ENCODE results near the gene PRR33.
"Not testable (repeated sequence)": the region's sequence is repeated elsewhere in the genome, so short reads cannot be mapped to it uniquely, and the experiment has no call there.

The PRR33 gene

DNA sequence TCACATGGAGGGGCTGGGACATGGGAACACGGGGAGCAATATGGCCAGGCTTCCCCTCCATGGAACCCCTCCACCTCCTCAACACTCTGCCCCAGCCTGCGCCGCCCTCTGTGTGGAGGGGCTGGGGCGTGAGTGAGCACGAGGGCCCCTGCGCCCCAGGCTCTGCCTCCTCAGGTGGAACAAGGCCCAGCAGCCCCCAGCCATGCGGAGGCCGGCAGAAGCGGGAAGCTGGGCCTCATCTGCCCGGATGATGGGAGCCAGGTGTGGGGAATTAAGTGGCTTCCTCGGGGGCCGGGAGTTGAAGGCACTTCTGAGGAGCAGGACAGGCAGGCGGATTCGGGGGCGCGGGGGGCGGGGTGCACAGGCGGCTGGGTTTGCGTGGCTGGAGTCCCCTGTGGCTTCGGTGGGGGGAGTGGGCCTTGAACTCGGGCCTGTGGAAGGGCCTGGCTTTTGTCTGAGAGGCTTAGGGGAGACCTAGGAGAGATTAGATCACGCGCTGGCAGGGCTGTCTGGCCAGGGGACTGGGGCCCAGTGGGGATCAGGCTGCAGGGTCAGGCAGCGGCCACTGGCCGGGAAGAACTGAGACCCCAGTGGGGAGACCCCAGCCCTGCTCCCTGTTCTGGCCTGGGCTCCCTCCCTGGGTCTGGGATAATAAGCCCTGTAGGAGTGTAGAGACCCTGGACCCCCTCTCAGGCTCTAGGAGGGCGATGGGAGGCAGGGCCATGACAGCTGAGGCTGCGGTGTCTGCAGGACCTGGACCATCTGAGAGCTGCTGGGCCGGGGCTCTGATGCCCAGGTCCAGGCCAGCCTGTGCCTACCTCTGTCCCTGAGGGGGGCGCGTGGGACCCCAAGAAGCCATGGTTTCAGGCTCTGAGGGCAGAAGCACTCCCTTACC lies 13.3 kb downstream of the PRR33 start:
- DNase-seq: no peak
- H3K4me3 ChIP-seq (ENCODE audit: low read depth, low read length): no peak overlapping the region
- TF ChIP-seq, protein P1, sequence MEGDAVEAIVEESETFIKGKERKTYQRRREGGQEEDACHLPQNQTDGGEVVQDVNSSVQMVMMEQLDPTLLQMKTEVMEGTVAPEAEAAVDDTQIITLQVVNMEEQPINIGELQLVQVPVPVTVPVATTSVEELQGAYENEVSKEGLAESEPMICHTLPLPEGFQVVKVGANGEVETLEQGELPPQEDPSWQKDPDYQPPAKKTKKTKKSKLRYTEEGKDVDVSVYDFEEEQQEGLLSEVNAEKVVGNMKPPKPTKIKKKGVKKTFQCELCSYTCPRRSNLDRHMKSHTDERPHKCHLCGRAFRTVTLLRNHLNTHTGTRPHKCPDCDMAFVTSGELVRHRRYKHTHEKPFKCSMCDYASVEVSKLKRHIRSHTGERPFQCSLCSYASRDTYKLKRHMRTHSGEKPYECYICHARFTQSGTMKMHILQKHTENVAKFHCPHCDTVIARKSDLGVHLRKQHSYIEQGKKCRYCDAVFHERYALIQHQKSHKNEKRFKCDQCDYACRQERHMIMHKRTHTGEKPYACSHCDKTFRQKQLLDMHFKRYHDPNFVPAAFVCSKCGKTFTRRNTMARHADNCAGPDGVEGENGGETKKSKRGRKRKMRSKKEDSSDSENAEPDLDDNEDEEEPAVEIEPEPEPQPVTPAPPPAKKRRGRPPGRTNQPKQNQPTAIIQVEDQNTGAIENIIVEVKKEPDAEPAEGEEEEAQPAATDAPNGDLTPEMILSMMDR (IDR thresholded peaks at IDR 0.05; ENCODE audit: low read depth, low read length): no peak
- no peaks in the 10 kb centered on the region for H3K36me3 ChIP-seq
- no peaks in the 10 kb centered on the region for H3K9me3 ChIP-seq (ENCODE audit: severe bottlenecking)
- H3K27ac ChIP-seq: no peak overlapping the region
- H3K27me3 ChIP-seq (ENCODE audit: insufficient read depth, low read depth, severe bottlenecking): peaks cover 71% of the 10 kb centered on the region

DNA sequence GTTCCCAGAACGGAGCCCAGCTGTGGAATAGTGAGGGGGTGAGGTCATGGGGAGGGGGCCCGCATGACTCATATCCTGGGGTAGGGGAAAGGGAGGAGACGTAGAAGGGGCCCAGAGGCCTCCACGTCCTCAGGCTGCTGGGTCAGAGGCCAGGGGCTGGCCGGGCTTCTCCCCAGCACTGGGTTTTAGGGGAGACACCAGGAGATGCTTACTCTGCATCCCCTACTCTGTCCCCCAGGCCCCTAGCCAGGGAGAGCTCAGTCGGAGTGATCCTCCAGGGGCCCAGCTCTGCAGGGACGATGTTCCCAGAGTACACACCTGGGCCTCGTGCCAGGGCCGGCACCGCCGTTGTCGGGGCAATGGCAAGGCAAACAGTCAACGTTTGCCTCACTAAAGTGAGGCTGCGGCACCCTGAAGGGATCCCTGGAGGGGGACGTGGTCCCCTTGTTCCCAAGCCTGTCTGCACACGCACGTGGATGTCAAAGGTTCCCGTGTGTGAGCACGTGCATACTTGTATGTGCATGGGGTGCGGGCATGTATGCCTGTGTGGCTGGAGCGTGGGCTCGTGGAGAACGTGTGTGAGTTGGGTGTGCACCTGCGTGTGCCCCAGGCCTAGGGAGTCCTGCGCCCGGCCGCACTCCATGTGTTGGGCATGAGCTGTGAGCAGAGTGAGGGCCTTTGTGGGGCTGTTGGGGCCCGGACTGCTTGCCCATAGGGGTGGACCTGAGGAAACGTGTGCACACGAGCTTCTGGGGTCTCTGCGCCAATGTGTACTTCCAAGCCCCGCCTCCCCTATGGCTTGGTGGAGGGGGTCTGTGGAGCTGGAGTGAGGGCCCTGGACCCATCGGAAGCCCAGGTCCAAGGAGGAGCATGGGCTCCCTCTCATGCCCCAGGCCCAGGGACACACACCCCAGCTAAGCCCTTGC lies 14.2 kb downstream of the PRR33 start:
- H3K4me3 ChIP-seq (ENCODE audit: low read depth, low read length): no peak overlapping the region
- TF ChIP-seq, protein P1 (IDR thresholded peaks at IDR 0.05; ENCODE audit: low read depth, low read length): no peak
- no peak overlapping the region for H3K27ac ChIP-seq
- no peaks in the 10 kb centered on the region for H3K36me3 ChIP-seq
- DNase-seq: no peak
- no peaks in the 10 kb centered on the region for H3K9me3 ChIP-seq (ENCODE audit: severe bottlenecking)
- peaks cover 68% of the 10 kb centered on the region for H3K27me3 ChIP-seq (ENCODE audit: insufficient read depth, low read depth, severe bottlenecking)

DNA sequence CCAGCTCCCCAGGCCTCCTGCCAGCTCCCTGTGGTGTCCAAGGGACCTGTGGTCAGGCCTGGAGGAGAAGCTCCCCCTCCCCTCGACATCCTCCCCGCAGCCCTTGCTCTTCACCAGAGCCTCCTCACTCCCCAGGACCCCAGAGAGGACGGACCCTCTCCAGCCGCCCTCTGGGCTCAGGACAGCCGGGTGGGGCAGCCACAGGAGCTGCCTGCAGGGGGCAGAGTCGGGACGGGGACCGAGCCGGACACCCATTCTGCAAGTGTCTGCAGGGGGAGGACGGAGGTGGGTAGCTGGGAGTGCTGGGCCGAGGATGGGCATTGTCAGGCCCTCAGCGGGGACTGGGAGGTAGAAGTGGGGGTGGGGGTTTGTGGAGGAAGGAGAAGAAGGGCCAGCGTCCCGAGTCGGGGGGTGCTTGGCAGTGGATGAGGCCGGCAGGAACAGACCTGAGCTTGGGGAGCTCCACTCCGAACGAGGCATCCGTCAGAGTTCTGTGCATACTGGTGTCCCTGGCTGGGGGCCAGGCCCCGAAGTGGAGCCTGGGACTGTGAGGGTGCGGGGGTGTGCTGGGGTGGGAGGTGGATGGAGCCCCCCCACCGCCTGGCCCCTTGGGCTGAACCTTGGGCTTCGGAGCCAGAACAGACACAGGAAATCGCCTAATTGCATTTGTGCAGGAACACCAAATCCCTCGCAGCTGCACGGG lies 15.2 kb downstream of the PRR33 start:
- Histone ChIP-seq H3K27me3 (ENCODE audit: insufficient read depth, low read depth, severe bottlenecking) (peaks cover 59% of the 10 kb centered on the region), H3K9me3 (ENCODE audit: severe bottlenecking) (no peaks in the 10 kb centered on the region), H3K27ac (no peak overlapping the region), H3K36me3 (no peaks in the 10 kb centered on the region), H3K4me3 (ENCODE audit: low read depth, low read length) (no peak overlapping the region)
- DNase-seq: peak; percentile 58
- TF ChIP-seq, protein P1 (IDR thresholded peaks at IDR 0.05; ENCODE audit: low read depth, low read length): peak; percentile 74

DNA sequence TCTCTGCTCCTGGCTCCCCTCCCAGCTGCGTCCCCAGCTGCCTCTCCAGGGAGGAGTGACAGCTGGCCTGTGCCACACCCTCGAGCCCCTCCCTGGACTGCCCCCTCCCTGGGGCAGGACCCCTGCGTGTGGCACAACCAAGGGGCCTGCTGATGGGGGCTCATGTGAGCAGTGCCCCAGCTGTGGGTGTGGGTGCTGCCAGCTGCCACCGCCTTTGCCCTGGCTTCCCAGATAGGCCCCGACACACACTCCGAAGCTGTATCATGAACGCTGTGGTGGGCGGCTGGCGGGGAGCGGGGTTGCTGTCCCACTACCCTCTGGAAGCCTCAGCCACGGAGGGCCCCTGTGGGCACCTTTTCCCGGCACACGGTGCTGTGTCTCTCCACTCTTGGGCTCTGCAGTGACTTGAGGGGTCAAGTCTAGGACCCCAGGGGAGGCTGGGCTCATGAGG lies 15.8 kb downstream of the PRR33 start:
- H3K27me3 ChIP-seq (ENCODE audit: insufficient read depth, low read depth, severe bottlenecking): peaks cover 58% of the 10 kb centered on the region
- H3K36me3 ChIP-seq; H3K27ac ChIP-seq; H3K9me3 ChIP-seq (ENCODE audit: severe bottlenecking); DNase-seq; H3K4me3 ChIP-seq (ENCODE audit: low read depth, low read length): not testable (repeated sequence)

DNA sequence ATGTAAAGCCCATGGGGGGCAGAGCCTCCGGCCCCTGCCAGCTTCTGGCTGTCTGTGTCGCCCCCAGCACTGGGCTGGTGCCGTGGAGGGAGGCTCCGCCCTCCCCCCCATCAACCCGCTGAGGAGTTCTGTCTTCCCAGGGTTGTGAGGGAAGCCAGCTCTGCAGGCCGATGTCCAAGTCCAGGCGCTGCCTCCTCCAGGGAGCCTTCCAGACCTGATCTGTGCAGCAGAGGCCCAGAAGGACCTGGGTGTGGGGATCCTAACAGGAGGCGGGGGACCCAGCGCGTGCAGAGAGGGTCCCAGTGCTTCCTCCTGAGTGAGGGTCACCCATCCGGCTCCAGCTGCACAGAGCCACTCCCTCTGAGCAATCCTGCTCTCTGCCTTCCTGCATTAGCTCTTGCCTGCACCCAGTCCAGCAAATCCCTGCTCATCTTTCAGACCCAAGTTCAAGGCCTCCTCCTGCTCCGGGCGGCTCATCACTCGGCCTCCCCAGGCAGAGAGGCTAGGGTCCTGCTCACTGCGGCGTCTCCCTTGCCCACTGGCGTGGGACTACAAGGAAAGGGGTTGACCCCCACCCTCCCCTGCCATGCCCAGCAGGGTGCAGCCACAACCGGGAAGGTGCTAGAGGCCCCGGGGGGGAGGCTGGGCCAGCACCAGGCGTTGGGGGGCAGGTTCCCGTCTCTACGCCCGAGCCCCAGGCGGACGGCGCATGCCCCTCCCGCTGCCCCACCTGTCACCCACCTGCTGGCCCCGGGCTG lies 16.4 kb downstream of the PRR33 start:
- H3K9me3 ChIP-seq (ENCODE audit: severe bottlenecking): no peaks in the 10 kb centered on the region
- DNase-seq: no peak
- no peaks in the 10 kb centered on the region for H3K36me3 ChIP-seq
- peaks cover 58% of the 10 kb centered on the region for H3K27me3 ChIP-seq (ENCODE audit: insufficient read depth, low read depth, severe bottlenecking)
- H3K4me3 ChIP-seq (ENCODE audit: low read depth, low read length): no peak overlapping the region
- TF ChIP-seq, protein P1 (IDR thresholded peaks at IDR 0.05; ENCODE audit: low read depth, low read length): no peak
- no peak overlapping the region for H3K27ac ChIP-seq

DNA sequence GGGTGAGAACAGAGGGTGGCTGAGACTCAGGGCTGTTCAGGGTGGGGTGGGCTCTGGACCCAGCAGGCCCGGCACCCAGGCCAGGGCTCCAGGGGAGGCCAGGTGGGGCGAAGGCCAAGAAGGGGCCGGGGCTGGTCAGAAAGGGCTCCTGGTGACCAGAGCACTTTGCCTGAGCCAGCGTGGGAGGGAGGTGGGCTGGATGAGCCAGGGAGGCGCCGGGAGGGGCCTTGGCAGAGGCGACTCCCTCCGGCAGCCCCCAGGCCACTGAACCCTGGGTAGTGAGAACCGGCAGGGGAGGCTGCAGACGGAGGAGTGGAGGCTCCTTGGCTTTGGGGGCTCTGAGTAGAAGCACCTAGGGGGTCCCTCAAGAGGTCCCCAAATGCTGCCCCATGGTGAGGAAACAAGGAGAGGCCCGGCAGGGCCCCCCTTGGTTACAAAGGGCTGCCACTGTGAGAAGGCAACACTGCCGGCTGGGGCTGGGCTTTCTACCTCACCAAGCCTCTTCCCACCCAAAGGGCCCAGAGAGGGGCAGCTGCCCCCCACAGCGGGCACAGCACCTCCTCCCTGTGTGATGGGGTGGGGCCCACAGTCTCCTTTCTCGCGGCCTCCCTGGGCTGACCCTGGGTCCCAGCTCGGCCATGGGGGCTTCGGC lies 17.1 kb downstream of the PRR33 start:
- not testable (repeated sequence) for H3K36me3 ChIP-seq; DNase-seq; H3K4me3 ChIP-seq (ENCODE audit: low read depth, low read length); H3K9me3 ChIP-seq (ENCODE audit: severe bottlenecking); H3K27ac ChIP-seq
- peaks cover 62% of the 10 kb centered on the region for H3K27me3 ChIP-seq (ENCODE audit: insufficient read depth, low read depth, severe bottlenecking)

DNA sequence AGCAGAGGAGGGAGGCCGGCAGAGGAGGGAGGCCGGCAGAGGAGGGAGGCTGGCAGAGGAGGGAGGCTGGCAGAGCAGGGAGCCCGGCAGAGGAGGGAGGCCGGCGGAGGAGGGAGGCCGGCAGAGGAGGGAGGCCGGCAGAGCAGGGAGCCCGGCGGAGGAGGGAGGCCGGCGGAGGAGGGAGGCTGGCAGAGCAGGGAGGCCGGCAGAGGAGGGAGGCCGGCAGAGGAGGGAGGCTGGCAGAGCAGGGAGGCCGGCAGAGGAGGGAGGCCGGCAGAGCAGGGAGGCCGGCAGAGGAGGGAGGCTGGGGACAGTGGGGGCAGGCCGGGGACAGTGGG lies 17.9 kb downstream of the PRR33 start:
- H3K36me3 ChIP-seq; H3K9me3 ChIP-seq (ENCODE audit: severe bottlenecking); H3K27ac ChIP-seq; H3K4me3 ChIP-seq (ENCODE audit: low read depth, low read length); DNase-seq: not testable (repeated sequence)
- peaks cover 63% of the 10 kb centered on the region for H3K27me3 ChIP-seq (ENCODE audit: insufficient read depth, low read depth, severe bottlenecking)

Data from WERI-Rb-1 (cell line).